ENCODE results near the gene TCF4.

Gene TCF4

GRCh38 chr18:55351241-55351691, 236.7 kb downstream of the TCF4 start:
- DNase-seq (ENCODE audit: low read depth in 2 of 2): no peak

DNA sequence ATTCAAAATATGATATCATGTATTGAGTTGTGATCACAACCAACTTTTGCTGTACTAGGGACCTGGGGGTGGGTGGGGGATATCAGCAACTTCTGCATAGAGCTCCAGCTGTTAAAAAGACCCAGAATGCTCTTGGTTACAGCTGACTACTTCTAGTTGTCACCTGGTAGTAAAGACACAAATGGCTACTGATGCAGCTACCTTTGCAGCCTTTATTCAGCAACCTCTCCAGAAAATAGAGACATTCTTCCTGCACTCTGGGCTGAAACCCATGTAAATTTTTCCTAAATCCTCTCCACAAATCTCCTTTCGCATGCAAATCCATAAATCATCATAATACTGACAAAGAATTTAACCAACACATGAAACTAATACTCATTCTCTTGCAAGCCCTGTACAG, 238.3 kb downstream of the TCF4 start:
- DNase-seq (ENCODE audit: low read depth in 2 of 2): no peak

DNA sequence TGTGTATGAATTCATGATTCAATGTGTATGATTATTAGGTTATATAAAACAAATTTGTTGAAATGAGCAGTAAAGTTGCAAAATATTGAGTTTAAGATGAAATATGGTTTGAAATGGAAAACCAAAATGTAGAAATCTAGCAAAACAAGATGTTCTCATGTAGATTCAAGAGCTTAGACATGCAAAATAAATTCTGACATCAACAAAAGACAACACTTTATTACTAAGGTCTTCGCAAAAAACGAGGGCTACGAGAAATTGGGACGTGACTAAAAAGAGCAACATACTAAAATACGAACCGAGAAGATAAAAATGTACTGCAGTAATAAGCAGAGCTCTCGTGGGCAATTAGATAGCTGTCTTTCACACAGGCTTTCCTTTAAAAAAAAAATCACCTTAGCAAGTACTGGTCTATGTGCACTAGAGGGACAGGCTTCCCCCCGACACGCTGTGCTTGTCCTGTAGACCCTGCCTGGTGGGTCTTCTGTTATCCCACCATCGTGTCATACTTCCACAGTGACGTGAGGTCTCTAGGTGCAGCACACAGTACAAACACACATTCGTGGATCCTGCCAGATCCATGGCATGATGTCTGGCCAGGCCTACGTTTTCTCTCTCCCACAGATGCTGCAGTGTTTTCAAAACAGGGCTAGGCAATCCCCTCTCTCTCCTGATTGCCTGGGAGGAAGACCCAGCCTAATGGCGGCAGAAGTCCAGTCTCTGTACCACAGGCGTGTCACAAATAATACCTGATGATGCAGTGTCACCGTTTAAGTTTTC, 240.8 kb downstream of the TCF4 start:
- DNase-seq (ENCODE audit: low read depth in 2 of 2): no peak

- DNase-seq (ENCODE audit: low read depth in 2 of 2): no peak
These were observed 241.6 kb downstream of the TCF4 start for GRCh38 chr18:55346387-55346786.

- DNase-seq (ENCODE audit: low read depth in 2 of 2): no peak
These were observed 242.7 kb downstream of the TCF4 start for GRCh38 chr18:55345103-55345950.

DNA sequence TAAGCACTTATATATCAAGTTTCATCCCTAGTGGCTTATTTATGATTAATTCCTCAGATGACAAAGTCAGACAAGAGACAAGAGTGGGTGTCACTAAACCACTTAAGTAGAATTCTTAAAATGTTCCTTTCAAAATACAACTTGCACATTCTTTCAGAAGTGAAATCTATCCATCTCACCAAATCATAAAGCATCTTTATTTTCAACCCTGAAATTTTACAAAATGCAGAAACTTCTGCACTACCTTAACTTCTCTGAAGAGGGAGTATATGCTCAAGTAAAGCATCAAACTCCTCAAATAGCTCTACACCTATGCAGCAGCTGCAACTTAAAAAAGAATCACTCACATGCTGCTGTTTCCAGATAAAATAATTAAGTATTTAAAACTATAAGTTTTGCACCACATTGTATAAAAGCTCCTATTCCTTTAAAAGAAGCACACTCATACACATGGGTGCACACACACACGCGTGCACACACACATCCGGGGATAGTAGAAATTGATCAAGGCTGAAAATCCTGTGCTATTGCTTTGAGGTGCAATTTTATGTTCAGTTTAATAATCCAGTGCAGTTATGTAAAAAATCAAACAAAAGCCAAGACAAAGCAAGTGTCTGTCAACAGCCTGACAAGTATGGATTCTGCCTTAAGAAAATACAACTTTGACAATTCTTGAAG, 244.5 kb downstream of the TCF4 start:
- DNase-seq (ENCODE audit: low read depth in 2 of 2): no peak

- DNase-seq (ENCODE audit: low read depth in 2 of 2): no peak
These were observed 247.0 kb downstream of the TCF4 start for GRCh38 chr18:55340998-55341397.

DNA sequence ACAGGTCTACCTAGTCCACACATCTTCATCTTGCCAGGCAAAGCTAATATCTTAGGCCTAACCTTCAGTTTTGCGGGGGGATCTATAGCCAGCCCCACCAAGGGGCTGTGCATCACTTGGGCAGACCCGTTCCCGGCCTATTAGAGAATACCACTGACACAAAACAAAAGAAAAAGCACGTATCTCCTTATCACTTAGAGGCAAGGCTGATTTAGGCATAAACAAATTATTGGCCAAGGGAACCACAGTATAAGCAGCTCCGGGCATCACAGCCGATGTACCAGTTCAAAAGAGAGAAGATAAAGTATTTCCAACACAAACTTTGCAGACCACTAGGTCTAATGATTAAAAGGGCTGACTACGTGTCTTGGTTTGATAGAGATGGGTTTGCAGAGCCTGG, 248.0 kb downstream of the TCF4 start:
- no peak for DNase-seq (ENCODE audit: low read depth in 2 of 2)

GRCh38 chr18:55338978-55339650, 248.9 kb downstream of the TCF4 start:
- no peak for DNase-seq (ENCODE audit: low read depth in 2 of 2)

- no peak for DNase-seq (ENCODE audit: low read depth in 2 of 2)
These were observed 250.0 kb downstream of the TCF4 start for GRCh38 chr18:55337908-55338521.

DNA sequence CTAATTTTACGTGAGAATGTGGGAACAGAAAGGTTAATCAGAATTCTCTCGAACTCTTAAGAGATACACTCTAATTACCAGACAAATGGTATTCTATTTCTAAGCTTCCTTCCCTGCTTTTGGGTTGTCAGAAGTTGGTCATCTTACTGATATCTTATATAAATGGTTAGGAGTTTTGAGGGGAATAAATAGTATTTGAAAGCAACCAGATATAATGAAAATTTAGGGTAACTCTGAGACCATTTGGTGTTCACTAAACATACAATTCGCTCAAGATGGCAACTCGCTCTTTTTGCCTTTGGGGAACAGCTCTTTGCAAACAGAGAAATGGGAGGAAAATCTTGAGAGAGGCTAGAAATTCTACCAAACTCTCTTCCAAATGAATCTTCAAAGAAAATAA, 250.9 kb downstream of the TCF4 start:
- DNase-seq (ENCODE audit: low read depth in 2 of 2): no peak

- DNase-seq (ENCODE audit: low read depth in 2 of 2): no peak
These were observed 251.4 kb downstream of the TCF4 start for GRCh38 chr18:55336438-55337100.

DNA sequence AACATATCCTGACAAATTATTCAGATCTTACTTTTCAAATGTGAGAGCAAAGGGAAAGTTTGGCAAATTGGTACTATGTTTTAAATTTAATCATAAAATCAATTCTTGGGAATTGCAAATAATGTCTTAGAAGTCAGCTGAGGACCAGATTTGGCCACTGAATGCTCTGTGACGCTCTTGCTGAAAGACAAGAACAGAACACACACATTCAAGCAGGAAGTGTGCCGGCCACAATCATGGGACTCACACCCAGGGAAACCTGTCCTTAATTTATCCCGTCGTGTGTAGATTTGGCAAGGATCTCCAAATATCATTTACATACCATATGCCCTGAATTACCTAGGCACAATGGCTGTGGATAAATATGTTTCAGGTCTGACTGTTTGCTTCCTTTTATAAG, 253.1 kb downstream of the TCF4 start:
- no peak for DNase-seq (ENCODE audit: low read depth in 2 of 2)

GRCh38 chr18:55331301-55331700, 256.7 kb downstream of the TCF4 start:
- DNase-seq (ENCODE audit: low read depth in 2 of 2): no peak

DNA sequence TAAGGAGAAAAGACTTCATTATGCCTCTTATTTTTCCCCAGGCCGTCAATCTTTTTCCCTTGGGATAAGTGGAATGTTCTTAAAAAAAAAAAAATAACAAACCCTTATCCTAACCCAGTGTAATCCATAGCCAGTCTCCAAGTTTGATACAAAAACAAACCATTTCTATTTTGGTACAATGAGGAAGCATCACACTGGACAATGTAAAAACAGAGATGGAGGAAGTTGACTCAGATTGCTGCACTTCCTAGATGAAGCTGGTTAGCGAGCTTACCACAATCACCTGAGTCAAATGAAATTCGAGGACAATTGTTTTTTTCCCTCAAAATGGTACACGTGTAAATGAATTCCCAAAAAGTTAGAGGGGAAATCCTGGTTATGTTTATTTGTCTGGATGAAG, 259.7 kb downstream of the TCF4 start:
- no peak for DNase-seq (ENCODE audit: low read depth in 2 of 2)

DNA sequence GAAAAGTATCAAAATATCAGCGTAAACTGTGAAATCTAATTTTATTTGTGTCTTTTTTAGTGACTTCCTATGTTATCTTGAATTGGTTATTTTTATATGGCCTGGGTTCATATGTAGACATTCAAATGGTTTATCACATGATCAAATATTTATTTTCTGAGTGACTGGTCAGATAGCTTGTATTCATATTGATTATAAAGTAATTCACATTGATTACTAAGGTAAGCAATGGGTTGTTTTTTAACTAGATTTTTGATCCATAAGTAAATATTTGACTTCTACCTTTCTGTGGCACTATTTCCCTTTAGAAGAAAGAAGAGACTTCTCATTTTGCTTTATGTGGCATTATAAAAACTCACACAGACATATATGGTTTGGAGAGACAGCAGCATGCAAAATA, 260.5 kb downstream of the TCF4 start:
- DNase-seq (ENCODE audit: low read depth in 2 of 2): no peak

DNA sequence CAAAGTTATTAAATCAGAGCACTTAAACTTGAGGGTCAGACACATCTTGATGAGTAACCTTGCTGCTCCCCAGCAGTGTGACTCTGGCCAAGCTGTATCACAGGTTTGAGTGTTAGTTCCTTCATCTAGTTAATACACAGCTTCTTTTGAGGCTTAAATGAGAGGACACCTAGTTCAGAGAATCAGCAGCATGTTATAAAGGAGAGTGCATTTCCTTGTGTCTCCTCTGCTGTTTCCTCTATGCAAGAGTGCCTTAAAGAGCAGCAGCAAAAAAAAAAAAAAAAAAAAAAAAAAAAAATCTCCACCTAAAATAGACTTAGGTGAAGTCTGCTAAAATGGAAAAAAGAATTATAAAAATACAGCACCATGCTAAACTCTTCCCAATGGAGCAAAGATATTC, 261.9 kb downstream of the TCF4 start:
- no peak for DNase-seq (ENCODE audit: low read depth in 2 of 2)

- no peak for DNase-seq (ENCODE audit: low read depth in 2 of 2)
These were observed 263.8 kb downstream of the TCF4 start for GRCh38 chr18:55324166-55324565.

- no peak for DNase-seq (ENCODE audit: low read depth in 2 of 2)
These were observed 264.7 kb downstream of the TCF4 start for GRCh38 chr18:55323051-55323994.

Data from stimulated activated CD8-positive, alpha-beta memory T cell treated with anti-CD3 and anti-CD28 coated beads, Interleukin-2, amount 100 ng/mL, for 1 hour (primary cell).